ENCODE data around the gene EPS8L3. TPM values are rescaled to one million over a fixed set of nuclear protein-coding genes. Genes with fewer than 3 reads are reported as not detected.

The EPS8L3 gene
- polyA plus RNA-seq, 1 donor from 2014 or later = not detected

- Histone ChIP-seq H3K9ac (ENCODE audit: low read length) (no peak overlapping the region), H2AFZ (ENCODE audit: low read depth, low read length) (no peak overlapping the region), H4K20me1 (ENCODE audit: insufficient read depth) (no peaks in the 10 kb centered on the region), H3K9me2 (ENCODE audit: insufficient read depth, low read length) (no peaks in the 10 kb centered on the region), H3K36me3 (ENCODE audit: insufficient read depth, low read length) (no peaks in the 10 kb centered on the region), H3F3A (ENCODE audit: insufficient read depth, low read length, poor library complexity, severe bottlenecking) (no peaks in the 10 kb centered on the region), H3K4me3 (ENCODE audit: low read length) (no peak overlapping the region), H3K4me2 (ENCODE audit: low read length) (no peak overlapping the region), H3K79me2 (replicated peaks; ENCODE audit: insufficient read depth, low read length) (no peaks in the 10 kb centered on the region), H3K27me3 (ENCODE audit: insufficient read depth, low read depth, low read length) (no peaks in the 10 kb centered on the region), H3K27ac (ENCODE audit: low read length) (no peak overlapping the region), H3K9me3 (ENCODE audit: low read length) (no peaks in the 10 kb centered on the region)
- TF ChIP-seq RAD21 (conservative IDR thresholded peaks at IDR 0.05) (no peak), SMC3 (conservative IDR thresholded peaks at IDR 0.05; ENCODE audit: poor library complexity) (no peak)
Measured at GRCh38 chr1:109768820-109769219, 5.1 kb upstream of the EPS8L3 start.

GRCh38 chr1:109768335-109768650 is 4.6 kb upstream of the EPS8L3 start:
- H3K36me3 ChIP-seq (ENCODE audit: insufficient read depth, low read length) = no peaks in the 10 kb centered on the region
- H2AFZ ChIP-seq (ENCODE audit: low read depth, low read length) = no peak overlapping the region
- H3K4me3 ChIP-seq (ENCODE audit: low read length) = no peak overlapping the region
- H3F3A ChIP-seq (ENCODE audit: insufficient read depth, low read length, poor library complexity, severe bottlenecking) = no peaks in the 10 kb centered on the region
- H3K9me3 ChIP-seq (ENCODE audit: low read length) = no peaks in the 10 kb centered on the region
- H3K9ac ChIP-seq (ENCODE audit: low read length) = no peak overlapping the region
- H3K27me3 ChIP-seq (ENCODE audit: insufficient read depth, low read depth, low read length) = no peaks in the 10 kb centered on the region
- H3K4me2 ChIP-seq (ENCODE audit: low read length) = no peak overlapping the region
- no peaks in the 10 kb centered on the region for H3K79me2 ChIP-seq (replicated peaks; ENCODE audit: insufficient read depth, low read length)
- no peaks in the 10 kb centered on the region for H4K20me1 ChIP-seq (ENCODE audit: insufficient read depth)
- no peak for TF ChIP-seq CTCF (IDR thresholded peaks at IDR 0.05; ENCODE audit: poor library complexity, severe bottlenecking)
- TF ChIP-seq POLR2AphosphoS5 (IDR thresholded peaks at IDR 0.05) = no peak
- no peak for TF ChIP-seq RAD21 (conservative IDR thresholded peaks at IDR 0.05)
- no peak for TF ChIP-seq EP300 (conservative IDR thresholded peaks at IDR 0.05; ENCODE audit: poor library complexity, severe bottlenecking)
- TF ChIP-seq, protein P1, sequence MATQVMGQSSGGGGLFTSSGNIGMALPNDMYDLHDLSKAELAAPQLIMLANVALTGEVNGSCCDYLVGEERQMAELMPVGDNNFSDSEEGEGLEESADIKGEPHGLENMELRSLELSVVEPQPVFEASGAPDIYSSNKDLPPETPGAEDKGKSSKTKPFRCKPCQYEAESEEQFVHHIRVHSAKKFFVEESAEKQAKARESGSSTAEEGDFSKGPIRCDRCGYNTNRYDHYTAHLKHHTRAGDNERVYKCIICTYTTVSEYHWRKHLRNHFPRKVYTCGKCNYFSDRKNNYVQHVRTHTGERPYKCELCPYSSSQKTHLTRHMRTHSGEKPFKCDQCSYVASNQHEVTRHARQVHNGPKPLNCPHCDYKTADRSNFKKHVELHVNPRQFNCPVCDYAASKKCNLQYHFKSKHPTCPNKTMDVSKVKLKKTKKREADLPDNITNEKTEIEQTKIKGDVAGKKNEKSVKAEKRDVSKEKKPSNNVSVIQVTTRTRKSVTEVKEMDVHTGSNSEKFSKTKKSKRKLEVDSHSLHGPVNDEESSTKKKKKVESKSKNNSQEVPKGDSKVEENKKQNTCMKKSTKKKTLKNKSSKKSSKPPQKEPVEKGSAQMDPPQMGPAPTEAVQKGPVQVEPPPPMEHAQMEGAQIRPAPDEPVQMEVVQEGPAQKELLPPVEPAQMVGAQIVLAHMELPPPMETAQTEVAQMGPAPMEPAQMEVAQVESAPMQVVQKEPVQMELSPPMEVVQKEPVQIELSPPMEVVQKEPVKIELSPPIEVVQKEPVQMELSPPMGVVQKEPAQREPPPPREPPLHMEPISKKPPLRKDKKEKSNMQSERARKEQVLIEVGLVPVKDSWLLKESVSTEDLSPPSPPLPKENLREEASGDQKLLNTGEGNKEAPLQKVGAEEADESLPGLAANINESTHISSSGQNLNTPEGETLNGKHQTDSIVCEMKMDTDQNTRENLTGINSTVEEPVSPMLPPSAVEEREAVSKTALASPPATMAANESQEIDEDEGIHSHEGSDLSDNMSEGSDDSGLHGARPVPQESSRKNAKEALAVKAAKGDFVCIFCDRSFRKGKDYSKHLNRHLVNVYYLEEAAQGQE (IDR thresholded peaks at IDR 0.05; ENCODE audit: borderline replicate concordance) = no peak
- TF ChIP-seq MXI1 (conservative IDR thresholded peaks at IDR 0.05; ENCODE audit: poor library complexity, severe bottlenecking) = no peak
- no peak overlapping the region for H3K27ac ChIP-seq (ENCODE audit: low read length)
- H3K9me2 ChIP-seq (ENCODE audit: insufficient read depth, low read length) = no peaks in the 10 kb centered on the region

GRCh38 chr1:109767637-109768334 is 4.1 kb upstream of the EPS8L3 start:
- Histone ChIP-seq H3K4me2 (ENCODE audit: low read length) (no peak overlapping the region), H3K9me2 (ENCODE audit: insufficient read depth, low read length) (no peaks in the 10 kb centered on the region), H3K4me3 (ENCODE audit: low read length) (no peak overlapping the region), H3K79me2 (replicated peaks; ENCODE audit: insufficient read depth, low read length) (no peaks in the 10 kb centered on the region), H3F3A (ENCODE audit: insufficient read depth, low read length, poor library complexity, severe bottlenecking) (no peaks in the 10 kb centered on the region), H4K20me1 (ENCODE audit: insufficient read depth) (no peaks in the 10 kb centered on the region), H3K36me3 (ENCODE audit: insufficient read depth, low read length) (no peaks in the 10 kb centered on the region), H3K9me3 (ENCODE audit: low read length) (no peaks in the 10 kb centered on the region), H3K9ac (ENCODE audit: low read length) (no peak overlapping the region), H2AFZ (ENCODE audit: low read depth, low read length) (no peak overlapping the region), H3K27ac (ENCODE audit: low read length) (no peak overlapping the region), H3K27me3 (ENCODE audit: insufficient read depth, low read depth, low read length) (no peaks in the 10 kb centered on the region)
- TF ChIP-seq EZH2 (IDR thresholded peaks at IDR 0.05; ENCODE audit: borderline replicate concordance, insufficient read depth, low read length, poor library complexity, severe bottlenecking) = no peak
- no peak for TF ChIP-seq CTCF (IDR thresholded peaks at IDR 0.05; ENCODE audit: poor library complexity, severe bottlenecking)
- TF ChIP-seq SMC3 (conservative IDR thresholded peaks at IDR 0.05; ENCODE audit: poor library complexity) = no peak
- TF ChIP-seq MXI1 (conservative IDR thresholded peaks at IDR 0.05; ENCODE audit: poor library complexity, severe bottlenecking) = no peak
- TF ChIP-seq POLR2AphosphoS5 (IDR thresholded peaks at IDR 0.05) = no peak
- TF ChIP-seq RAD21 (conservative IDR thresholded peaks at IDR 0.05) = no peak
- TF ChIP-seq, protein P1 (IDR thresholded peaks at IDR 0.05; ENCODE audit: borderline replicate concordance) = no peak
- TF ChIP-seq TAF1 (IDR thresholded peaks at IDR 0.05; ENCODE audit: low read depth) = no peak
- no peak for TF ChIP-seq EP300 (conservative IDR thresholded peaks at IDR 0.05; ENCODE audit: poor library complexity, severe bottlenecking)

Measured in neural cell (in vitro differentiated cells).